H9 (cell line): ENCODE measurements around the gene DCPS. TPM values are rescaled to one million over a fixed set of nuclear protein-coding genes. Genes with fewer than 3 reads are reported as not detected.
"Not testable (repeated sequence)": the region's sequence is repeated elsewhere in the genome, so short reads cannot be mapped to it uniquely, and the experiment has no call there.

Source experiments
- DNase-seq: peaks from one replicate; pipeline ENCODE4 v3.0.0-alpha.2; 2017
- H2AFZ ChIP-seq: one replicate; pipeline ENCODE4 v1.6.1; 2013; ENCODE audit warnings: mild to moderate bottlenecking, low read length, control low read depth, moderate library complexity
- H2AK5ac ChIP-seq: 2 replicates; pipeline ENCODE4 v1.6.1; 2013; ENCODE audit warnings: low read length, control low read depth, mixed read lengths; ENCODE audit not compliant: insufficient read length
- H2BK120ac ChIP-seq: one replicate; pipeline ENCODE4 v1.6.1; 2013; ENCODE audit warnings: low read depth, mild to moderate bottlenecking, low read length, control low read depth, inconsistent platforms; ENCODE audit not compliant: poor library complexity, severe bottlenecking
- H2BK12ac ChIP-seq: 2 replicates; pipeline ENCODE4 v1.6.1; 2013; ENCODE audit warnings: low read length, control low read depth, mixed read lengths, low read depth; ENCODE audit not compliant: insufficient read length
- H2BK15ac ChIP-seq: 2 replicates; pipeline ENCODE4 v1.6.1; 2013; ENCODE audit warnings: low read depth, low read length, control low read depth
- H2BK20ac ChIP-seq: one replicate; pipeline ENCODE4 v1.6.1; 2013; ENCODE audit warnings: low read depth, mild to moderate bottlenecking, low read length, control low read depth, inconsistent platforms; ENCODE audit not compliant: poor library complexity, severe bottlenecking
- H2BK5ac ChIP-seq: 2 replicates; pipeline ENCODE4 v1.6.1; 2013; ENCODE audit warnings: low read length, control low read depth, mixed read lengths; ENCODE audit not compliant: insufficient read length
- H3K14ac ChIP-seq: 2 replicates; pipeline ENCODE4 v1.6.1; 2013; ENCODE audit warnings: low read length, control low read depth; ENCODE audit not compliant: insufficient read depth
- H3K18ac ChIP-seq: 2 replicates; pipeline ENCODE4 v1.6.1; 2013; ENCODE audit warnings: low read depth, mild to moderate bottlenecking, mixed read lengths, low read length, control low read depth; ENCODE audit not compliant: insufficient read length
- H3K23ac ChIP-seq: 2 replicates; pipeline ENCODE4 v1.6.1; 2013; ENCODE audit warnings: low read length, control low read depth, mixed read lengths, low read depth; ENCODE audit not compliant: insufficient read length
- H3K23me2 ChIP-seq: 2 replicates; pipeline ENCODE4 v1.6.1; 2013; ENCODE audit warnings: low read depth, mild to moderate bottlenecking, mixed read lengths, low read length, control low read depth; ENCODE audit not compliant: insufficient read length, poor library complexity, severe bottlenecking
- H3K27ac ChIP-seq: 2 replicates; pipeline ENCODE4 v1.5.1; 2013; ENCODE audit warnings: low read length, control low read depth, mixed read lengths, low read depth; ENCODE audit not compliant: insufficient read length
- H3K27me3 ChIP-seq: 2 replicates; pipeline ENCODE4 v1.6.1; 2013; ENCODE audit warnings: low read length, control low read depth, inconsistent platforms; ENCODE audit not compliant: insufficient read depth
- H3K4ac ChIP-seq: 2 replicates; pipeline ENCODE4 v1.6.1; 2013; ENCODE audit warnings: low read depth, mild to moderate bottlenecking, control low read depth, inconsistent platforms, low read length, moderate library complexity
- H3K4me1 ChIP-seq: 2 replicates; pipeline ENCODE4 v1.6.1; 2013; ENCODE audit warnings: low read length, control low read depth, inconsistent platforms; ENCODE audit not compliant: insufficient read depth
- H3K4me2 ChIP-seq: 2 replicates; pipeline ENCODE4 v1.6.1; 2013; ENCODE audit warnings: low read length, control low read depth, mixed read lengths; ENCODE audit not compliant: insufficient read length, insufficient read depth
- H3K56ac ChIP-seq: 2 replicates; pipeline ENCODE4 v1.6.1; 2013; ENCODE audit warnings: low read depth, mild to moderate bottlenecking, mixed read lengths, low read length, control low read depth; ENCODE audit not compliant: insufficient read length
- H3K79me1 ChIP-seq: 2 replicates; pipeline ENCODE4 v1.6.1; 2013; ENCODE audit warnings: low read depth, mild to moderate bottlenecking, moderate library complexity, low read length, control low read depth, inconsistent platforms; ENCODE audit not compliant: insufficient read depth, poor library complexity, severe bottlenecking
- H3K79me2 ChIP-seq: 2 replicates; pipeline ENCODE4 v1.6.1; 2013; ENCODE audit warnings: low read length, control low read depth, inconsistent platforms; ENCODE audit not compliant: insufficient read depth
- H3K9ac ChIP-seq: 2 replicates; pipeline ENCODE4 v1.6.1; 2013; ENCODE audit warnings: low read length, control low read depth, mixed read lengths; ENCODE audit not compliant: insufficient read length; ENCODE audit errors: extremely low read depth
- H3K9me3 ChIP-seq: one replicate; pipeline ENCODE4 v1.6.1; 2013; ENCODE audit warnings: low read depth, low read length, inconsistent platforms; ENCODE audit not compliant: control insufficient read depth
- H3T11ph ChIP-seq: one replicate; pipeline ENCODE4 v1.6.1; 2013; ENCODE audit warnings: mild to moderate bottlenecking, low read length, control low read depth, inconsistent platforms
- H4K20me1 ChIP-seq: one replicate; pipeline ENCODE4 v1.6.1; 2013; ENCODE audit not compliant: control insufficient read depth, insufficient read length, insufficient read depth
- H4K5ac ChIP-seq: 2 replicates; pipeline ENCODE4 v1.6.1; 2013; ENCODE audit warnings: low read depth, mild to moderate bottlenecking, mixed read lengths, low read length, control low read depth; ENCODE audit not compliant: insufficient read length
- H4K8ac ChIP-seq: replicated peaks from 2 replicates; pipeline ENCODE4 v1.6.1; 2013; ENCODE audit warnings: low read length, control low read depth, mixed read lengths, low read depth; ENCODE audit not compliant: insufficient read length
- H4K91ac ChIP-seq: 2 replicates; pipeline ENCODE4 v1.6.1; 2013; ENCODE audit warnings: low read depth, mild to moderate bottlenecking, moderate library complexity, mixed read lengths, low read length, control low read depth; ENCODE audit not compliant: insufficient read length
- H3K27ac Mint-ChIP-seq, 3 experiments: 2 replicates in 2 of 3; 3 replicates in 1 of 3; pipeline ENCODE4 v1.8.0; 2020 to 2021; ENCODE audit warnings: mixed read lengths in 3 of 3, mild to moderate bottlenecking in 1 of 3, moderate library complexity in 1 of 3
- H3K27me3 Mint-ChIP-seq: 2 replicates; pipeline ENCODE4 v1.8.0; 2021; ENCODE audit warnings: low read depth, mild to moderate bottlenecking, moderate library complexity, mixed read lengths
- H3K36me3 Mint-ChIP-seq, 3 experiments: 2 replicates in 2 of 3; 3 replicates in 1 of 3; pipeline ENCODE4 v1.8.0; 2020 to 2021; ENCODE audit warnings: low read depth in 3 of 3, mixed read lengths in 3 of 3; ENCODE audit not compliant: insufficient read depth in 1 of 3
- H3K4me1 Mint-ChIP-seq, 2 experiments: 2 replicates each; pipeline ENCODE4 v1.8.0; 2020; ENCODE audit warnings: mixed read lengths in 2 of 2
- H3K4me3 Mint-ChIP-seq, 2 experiments: 2 replicates in 1 of 2; 3 replicates in 1 of 2; pipeline ENCODE4 v1.8.0; 2020 to 2021; ENCODE audit warnings: mild to moderate bottlenecking in 2 of 2, mixed read lengths in 2 of 2, moderate library complexity in 1 of 2
- H3K9me3 Mint-ChIP-seq, 2 experiments: 2 replicates in 1 of 2; 3 replicates in 1 of 2; pipeline ENCODE4 v1.8.0; 2020; ENCODE audit warnings: mild to moderate bottlenecking in 2 of 2, mixed read lengths in 2 of 2, moderate library complexity in 1 of 2
- WGBS: extraction: QIAGEN DNeasy Blood & Tissue Kit; methylation state at CpG from one replicate; pipeline ENCODE4 v1.1.7; 2013; ENCODE audit warnings: missing lambda C conversion rate, low lambda C conversion rate, mixed read lengths; ENCODE audit not compliant: insufficient read length; ENCODE audit errors: extremely low coverage; 5-methylcytosine and 5-hydroxymethylcytosine counted together
- total RNA-seq: library from RNA; stranded (reverse); gene quantifications from 2 replicates; pipeline ENCODE4 v1.2.1, GENCODE V29; 2021

DCPS gene
- total RNA-seq, 1 experiment from 2014 or later, result 27.7 TPM

GRCh38 chr11:126368336-126369119 lies 64.7 kb downstream of the DCPS start:
- H3K27me3 ChIP-seq, H2AK5ac ChIP-seq, H3K79me1 ChIP-seq, H2BK12ac ChIP-seq, H3K14ac ChIP-seq, H3K27me3 Mint-ChIP-seq, H4K20me1 ChIP-seq, H3K9ac ChIP-seq, H3K36me3 Mint-ChIP-seq, H3K4ac ChIP-seq, H3K23me2 ChIP-seq, H3K27ac Mint-ChIP-seq, H4K8ac ChIP-seq, H4K5ac ChIP-seq, H3K4me2 ChIP-seq, H3K23ac ChIP-seq, H2BK5ac ChIP-seq, H2AFZ ChIP-seq, H4K91ac ChIP-seq, H2BK15ac ChIP-seq, H3K27ac ChIP-seq, H3K18ac ChIP-seq, H2BK120ac ChIP-seq, H3K56ac ChIP-seq, H3K9me3 ChIP-seq, H3K79me2 ChIP-seq, H3K9me3 Mint-ChIP-seq, H3T11ph ChIP-seq, H2BK20ac ChIP-seq, H3K4me1 ChIP-seq: not testable (repeated sequence)
- peaks cover 23 to 43% of the 10 kb centered on the region in 2 experiments for H3K4me1 Mint-ChIP-seq
- H3K4me3 Mint-ChIP-seq, result peak overlapping the region in 1 of 2 experiments; percentile 51; a peak in 1 of 5 replicates
- peak; percentile 31 for DNase-seq
- no CpG with 5 or more reads among the region's 11 CpGs for WGBS
